HEK293 (cell line): ENCODE results near the gene SNAP91.

ENCODE experiments used
- CTCF ChIP-seq: fragments of 450-650 bp; formaldehyde crosslinking; IDR thresholded peaks from 2 replicates; pipeline ENCODE4 v1.5.1; 2016; ENCODE audit warnings: missing biosample characterization, missing genetic modification characterization
- MYNN ChIP-seq: fragments of 450-650 bp; formaldehyde crosslinking; IDR thresholded peaks from 2 replicates; pipeline ENCODE4 v1.5.1; 2016; ENCODE audit warnings: missing biosample characterization, missing genetic modification characterization, borderline replicate concordance
- MZF1 ChIP-seq: fragments of 450-650 bp; formaldehyde crosslinking; IDR thresholded peaks from 2 replicates; pipeline ENCODE4 v1.5.1; 2017; ENCODE audit warnings: missing biosample characterization, missing genetic modification characterization, borderline replicate concordance
- ZNF133 ChIP-seq: fragments of 450-650 bp; formaldehyde crosslinking; IDR thresholded peaks from 2 replicates; pipeline ENCODE4 v1.5.1; 2016; ENCODE audit warnings: missing biosample characterization, missing genetic modification characterization
- ZNF19 ChIP-seq: fragments of 450-650 bp; formaldehyde crosslinking; IDR thresholded peaks from 2 replicates; pipeline ENCODE4; 2016; ENCODE audit warnings: missing biosample characterization, missing genetic modification characterization, low read depth

- TF ChIP-seq CTCF (no peak), MYNN (tag by site-specific recombination) (no peak), ZNF19 (tag by site-specific recombination) (no peak), ZNF133 (tag by site-specific recombination) (no peak), MZF1 (tag by site-specific recombination) (no peak)
Observed at GRCh38 chr6:83603551-83603950, 105.3 kb downstream of the SNAP91 start.
